Stimulated activated CD8-positive, alpha-beta memory T cell treated with anti-CD3 and anti-CD28 coated beads, Interleukin-12 subunit alpha, Interleukin-12 subunit beta, amount 100 ng/mL, for 24 hours (primary cell): ENCODE data around the gene WNT11.
"Not testable (repeated sequence)": the region's sequence is repeated elsewhere in the genome, so short reads cannot be mapped to it uniquely, and the experiment has no call there.

Experiments used
- DNase-seq: peaks from one replicate; pipeline ENCODE4 v3.0.0-alpha.2; 2020; ENCODE audit errors: extremely low read depth

The WNT11 gene

DNA sequence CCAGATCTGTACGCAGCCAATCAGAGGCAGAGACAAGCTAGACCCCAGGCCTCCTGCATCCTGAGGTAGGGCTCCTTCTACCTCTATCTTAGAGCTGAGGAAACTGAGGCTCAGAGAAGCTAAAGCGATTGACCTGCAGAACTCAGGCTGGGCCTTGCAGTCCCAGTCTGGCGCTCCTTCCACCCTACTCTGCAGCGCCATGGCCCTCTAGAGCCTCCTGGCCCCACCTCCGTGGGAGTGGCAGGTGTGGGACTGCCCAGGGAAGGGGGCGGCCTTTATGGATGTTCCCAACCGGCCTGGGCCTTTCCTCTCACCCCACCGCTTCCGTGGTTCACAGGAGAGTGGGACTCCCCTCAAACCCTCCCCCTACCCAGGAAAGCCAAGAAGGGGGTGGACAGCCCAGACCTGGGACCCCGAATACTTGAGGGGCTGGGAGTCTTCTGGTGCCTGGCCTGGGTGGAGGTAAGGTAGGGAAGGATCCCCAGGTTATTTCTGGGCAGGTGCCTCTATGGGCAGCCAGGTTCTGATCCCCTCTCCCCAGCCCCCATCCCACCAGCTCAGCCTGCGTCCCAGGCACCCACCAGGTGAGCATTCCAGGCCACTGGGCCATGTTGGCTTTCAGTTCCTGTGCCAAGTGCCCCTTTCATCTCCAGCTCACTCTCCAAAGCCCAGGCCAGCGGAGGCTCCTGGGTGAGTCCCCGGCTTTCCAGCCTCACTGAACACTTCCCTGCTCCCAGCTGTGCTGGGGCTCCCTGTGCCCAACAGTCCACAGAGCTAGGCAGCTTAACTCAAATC lies 3.0 kb downstream of the WNT11 start:
- DNase-seq: no peak

DNA sequence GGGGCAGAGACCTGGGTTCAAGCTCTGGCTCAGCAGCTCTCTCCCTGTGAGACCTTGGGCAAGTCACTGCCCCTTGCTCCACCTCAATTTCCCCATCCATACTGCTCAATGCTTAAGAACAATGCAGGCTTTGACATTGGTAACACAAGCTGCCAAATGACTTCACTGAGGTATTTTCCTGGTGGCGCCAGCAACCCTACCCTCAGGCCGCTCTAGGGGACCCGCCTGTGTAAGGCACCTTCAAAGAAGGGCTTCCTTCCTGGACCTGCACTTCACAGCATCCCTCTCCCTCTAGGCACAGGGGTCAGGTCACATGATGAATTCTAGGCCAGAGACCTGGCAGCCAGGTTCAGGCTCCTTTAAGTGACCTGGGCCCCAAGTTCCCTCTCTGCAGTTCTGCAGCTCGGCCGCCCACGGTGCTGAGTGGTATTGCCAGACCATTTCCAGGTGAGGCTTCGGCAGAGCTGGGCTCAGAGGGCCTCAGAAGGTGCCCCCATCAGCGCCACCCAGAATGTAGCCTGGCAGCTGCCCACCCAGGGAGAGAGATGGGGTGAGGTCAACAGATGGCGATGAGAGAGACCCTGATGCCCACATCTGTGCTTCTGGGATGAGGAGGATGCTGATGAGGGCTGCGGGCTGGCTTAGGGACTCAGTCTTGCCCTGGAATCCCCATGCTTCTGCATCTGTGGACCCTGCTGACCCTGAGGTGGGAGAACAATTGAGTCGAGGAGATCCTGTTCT lies 4.5 kb downstream of the WNT11 start:
- no peak for DNase-seq

DNA sequence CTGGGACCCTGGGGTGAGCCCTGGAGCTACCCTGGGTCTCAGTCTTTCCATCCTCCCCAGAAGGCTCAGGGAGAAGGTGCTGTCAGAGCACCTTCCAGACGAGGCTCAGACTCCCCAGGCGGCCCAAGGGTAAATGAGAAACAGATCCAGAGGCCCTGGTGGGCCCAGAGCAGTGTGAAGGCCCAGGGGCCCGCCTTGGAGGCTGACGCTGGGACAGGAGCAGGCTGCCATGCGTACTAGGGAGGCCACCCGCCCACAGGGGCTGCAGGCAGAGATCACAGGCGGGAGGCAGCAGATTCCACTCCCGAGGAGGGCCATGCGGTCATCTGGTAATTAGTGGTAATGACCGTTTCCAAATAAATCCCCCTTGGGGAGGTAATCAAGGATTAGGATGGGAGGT lies 5.2 kb downstream of the WNT11 start:
- no peak for DNase-seq

DNA sequence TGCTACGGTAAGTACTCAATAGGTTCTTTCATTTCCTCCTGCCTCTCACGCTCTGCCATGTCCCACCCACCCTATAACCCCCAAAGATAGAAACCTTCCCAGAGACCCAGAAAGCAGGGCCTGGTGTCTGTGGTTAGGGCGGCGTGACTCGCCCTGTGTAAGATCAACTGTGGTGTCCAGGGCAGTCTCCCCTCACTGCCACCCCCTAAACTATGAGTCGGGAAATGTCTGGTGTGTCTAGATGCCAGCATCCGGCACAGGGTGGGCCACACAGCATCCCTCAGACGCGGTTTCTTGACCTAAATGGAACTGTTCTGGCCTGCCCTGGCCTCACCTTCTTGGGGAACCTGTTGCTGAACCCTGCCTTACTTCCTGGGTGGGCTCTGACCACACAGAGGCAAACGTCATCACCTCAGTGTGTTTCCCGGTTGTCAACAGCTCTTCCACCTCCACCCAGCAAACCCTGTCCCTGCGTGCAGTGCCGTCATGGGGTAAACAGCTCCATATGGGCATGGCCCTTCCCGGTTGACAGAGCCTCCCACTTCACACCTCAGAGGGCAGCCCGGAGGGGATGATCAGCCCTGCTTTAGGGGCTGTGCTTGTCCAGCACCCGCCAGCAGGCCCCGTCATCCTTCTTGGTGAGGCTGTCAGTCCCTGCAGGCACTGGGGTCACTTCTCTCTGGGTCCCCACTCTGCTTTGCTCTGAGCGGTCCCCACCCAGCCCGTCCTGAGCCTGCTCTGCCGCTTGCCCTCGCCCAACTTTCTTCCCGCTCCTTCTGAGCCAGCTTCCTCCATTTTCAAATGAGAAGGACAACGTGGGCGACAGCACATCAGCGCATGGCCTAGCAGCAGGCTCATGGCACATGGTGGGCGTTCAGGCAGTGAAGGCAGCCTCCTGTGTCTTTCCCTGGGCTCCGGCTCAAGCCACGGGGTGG lies 6.0 kb downstream of the WNT11 start:
- DNase-seq: no peak

DNA sequence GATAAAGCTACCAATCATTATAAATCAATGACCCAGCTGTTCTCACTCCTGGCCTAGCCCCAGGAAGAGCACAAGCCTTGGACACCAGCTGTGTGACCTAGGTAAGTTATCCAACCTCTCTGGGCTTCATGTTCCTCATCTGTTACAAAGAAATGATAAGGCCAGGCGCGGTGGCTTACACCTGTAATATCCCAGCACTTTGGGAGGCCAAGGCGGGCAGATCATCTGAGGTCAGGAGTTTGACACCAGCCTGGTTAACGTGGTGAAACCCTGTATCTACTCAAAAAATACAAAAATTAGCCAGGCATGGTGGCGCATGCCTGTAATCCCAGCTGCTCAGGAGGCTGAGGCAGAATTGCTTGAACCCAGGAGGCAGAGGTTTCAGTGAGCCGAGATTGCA lies 7.6 kb downstream of the WNT11 start:
- DNase-seq: not testable (repeated sequence)

DNA sequence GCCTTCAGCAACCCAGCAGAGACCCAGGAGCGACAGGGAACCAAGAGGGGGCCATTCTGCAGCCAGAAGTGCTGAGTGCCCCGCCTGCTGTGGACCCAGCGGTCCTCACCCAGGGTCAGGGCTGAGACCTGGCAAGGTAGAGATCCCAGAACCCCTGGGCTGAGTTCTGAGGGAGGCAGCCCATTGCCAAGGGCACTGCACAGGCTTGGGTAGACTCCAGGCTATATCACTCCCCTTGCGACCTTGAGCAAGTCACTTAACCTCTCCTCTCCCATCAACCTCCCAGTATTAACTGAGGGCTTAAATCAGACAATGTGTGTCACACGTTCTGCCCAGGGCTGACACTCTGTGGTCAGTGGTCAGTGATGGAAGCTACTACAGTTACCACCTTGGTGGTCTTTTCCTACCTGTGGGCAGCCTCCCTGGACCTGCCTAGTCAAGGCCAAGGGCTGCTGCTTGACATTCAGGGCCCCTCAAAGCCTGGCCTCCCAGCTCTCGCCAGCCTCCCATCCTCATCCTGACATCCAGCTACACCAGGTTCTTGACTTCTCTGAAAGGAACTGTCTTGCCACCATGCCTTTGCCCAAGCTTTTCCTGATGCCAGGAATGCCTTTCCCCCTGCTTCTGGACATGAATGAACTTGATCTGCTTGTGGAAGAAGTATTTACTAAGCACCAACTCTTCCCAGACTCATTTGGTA lies 8.2 kb downstream of the WNT11 start:
- DNase-seq: no peak

DNA sequence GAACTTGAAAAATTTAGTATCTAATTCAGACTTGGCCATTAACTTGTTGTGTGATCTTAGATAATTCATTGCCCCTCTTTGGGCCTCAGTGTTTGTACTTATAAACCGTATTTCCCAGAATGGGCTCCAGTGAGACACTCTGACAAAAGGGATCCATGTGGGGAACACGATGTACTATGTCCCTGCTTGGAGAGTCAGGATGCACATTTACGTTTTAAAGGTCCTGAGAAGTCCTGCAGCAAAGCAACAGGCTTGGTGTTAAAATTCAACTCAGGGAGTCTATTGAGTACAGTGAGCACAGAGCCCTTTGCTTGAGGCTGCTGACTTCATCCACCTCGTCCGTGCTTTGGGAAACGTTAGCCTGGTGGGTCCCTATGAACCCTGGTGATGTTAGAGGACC lies 9.0 kb downstream of the WNT11 start:
- DNase-seq: no peak

DNA sequence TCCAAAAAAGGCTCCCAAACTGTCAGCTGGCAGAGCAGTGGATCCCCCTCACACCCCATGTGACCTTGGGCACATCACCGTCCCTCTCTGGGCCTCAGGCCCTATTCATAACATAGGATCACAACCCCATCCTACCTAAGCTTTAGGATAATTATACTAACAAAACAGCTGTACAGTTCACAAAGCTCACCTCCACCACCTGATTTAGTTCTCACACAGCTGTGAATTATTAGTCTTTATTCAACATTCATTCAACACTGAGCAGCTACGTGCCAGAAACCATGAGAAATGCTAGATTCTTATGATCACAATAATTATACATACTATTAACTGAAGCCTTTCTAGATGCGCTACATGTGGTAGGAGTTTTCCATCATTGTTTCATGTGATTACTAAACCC lies 9.5 kb downstream of the WNT11 start:
- no peak for DNase-seq

DNA sequence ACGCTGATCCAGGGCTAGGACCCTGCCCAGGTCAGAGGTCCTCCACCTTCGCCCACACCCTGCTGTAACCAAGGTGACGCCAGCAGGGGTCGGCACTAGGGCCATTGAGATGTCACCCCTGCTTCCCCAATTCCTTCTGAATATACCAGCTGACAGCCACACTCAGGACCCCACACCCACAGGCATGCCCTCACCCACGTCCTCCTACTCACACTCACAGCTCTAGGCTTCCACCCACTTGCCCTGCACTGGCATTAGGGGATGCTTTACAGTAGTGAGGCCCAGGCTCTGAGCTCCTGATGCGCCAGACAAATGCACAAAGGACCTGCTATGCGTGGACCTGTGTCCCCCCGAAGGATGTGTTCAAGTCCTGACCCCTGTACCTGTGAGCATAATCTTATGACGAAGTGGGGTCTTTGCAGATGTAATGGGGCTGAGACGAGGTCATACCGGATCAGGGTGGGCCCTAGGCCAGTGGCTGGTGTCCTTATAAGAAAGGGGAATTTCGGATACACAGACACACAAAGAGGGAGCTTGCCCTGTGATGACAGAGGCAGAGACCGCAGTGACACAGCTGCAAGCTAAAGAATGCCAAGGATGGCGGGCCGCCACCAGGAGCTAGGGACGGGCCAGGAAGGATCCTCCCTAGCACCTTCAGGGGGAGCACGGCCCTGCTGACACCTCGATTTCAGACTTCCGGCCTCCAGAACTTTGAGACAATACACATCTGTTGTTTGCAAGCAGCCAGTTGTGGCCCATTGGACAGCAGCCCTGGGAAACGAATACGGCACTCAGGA lies 11.2 kb downstream of the WNT11 start:
- DNase-seq: no peak

DNA sequence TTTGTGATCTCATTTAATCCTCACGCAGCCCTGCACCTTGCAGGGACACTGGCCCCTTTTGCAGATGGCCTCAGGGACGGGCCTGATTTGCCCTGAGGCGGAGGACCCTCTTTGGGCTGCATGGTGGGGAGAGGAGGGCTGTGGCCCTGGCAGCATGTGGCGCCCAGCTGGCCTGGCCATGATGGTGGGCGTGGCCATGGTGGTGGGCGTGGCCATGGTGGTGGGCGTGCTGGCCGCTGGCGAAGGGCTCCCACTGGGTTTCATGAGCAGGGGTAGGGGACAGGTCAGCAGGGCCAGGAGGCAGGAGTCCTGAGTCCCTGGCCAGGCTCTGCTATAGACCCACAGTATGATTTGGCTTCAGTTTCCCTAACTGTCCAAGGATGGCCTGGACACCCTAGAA lies 13.1 kb downstream of the WNT11 start:
- DNase-seq: no peak

DNA sequence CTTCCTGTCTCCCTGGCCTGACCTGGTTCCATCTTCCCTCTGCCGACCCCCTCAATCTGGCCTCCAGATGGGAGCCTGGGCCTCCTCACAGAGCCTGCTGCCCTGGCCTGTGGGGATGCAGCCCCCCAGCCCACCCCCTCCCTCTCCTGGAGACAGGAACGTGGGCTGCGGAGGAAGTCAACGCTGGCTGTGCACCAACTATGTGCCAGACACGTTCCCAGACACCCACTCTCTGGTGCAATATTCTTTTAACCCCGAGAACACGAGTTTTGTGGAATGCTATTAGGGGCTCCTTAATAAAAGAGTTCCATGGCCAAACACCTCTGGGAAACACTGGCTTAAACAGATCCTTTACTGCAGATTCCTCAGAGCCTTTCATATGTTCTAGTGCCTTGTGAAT lies 15.9 kb downstream of the WNT11 start:
- no peak for DNase-seq

DNA sequence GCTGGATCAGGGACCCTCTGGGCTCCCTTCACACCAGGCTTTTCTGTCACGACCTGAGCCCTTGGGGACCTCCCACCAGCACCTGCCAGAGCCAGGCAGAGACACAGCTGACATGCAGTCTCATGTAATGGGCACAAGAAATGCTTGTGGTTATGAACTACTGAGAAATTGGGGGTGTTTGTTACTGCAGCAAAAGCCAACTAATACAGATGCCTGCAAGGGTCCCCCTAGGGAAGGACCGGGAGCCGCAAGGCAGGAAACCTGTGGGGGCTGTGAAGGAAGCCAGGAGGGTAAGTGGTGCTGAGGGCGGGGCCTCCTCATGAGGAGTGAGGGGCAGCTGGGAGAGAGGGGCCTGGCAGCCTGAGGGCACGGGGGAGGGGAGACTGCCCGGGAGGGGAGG lies 16.6 kb downstream of the WNT11 start:
- DNase-seq: no peak

DNA sequence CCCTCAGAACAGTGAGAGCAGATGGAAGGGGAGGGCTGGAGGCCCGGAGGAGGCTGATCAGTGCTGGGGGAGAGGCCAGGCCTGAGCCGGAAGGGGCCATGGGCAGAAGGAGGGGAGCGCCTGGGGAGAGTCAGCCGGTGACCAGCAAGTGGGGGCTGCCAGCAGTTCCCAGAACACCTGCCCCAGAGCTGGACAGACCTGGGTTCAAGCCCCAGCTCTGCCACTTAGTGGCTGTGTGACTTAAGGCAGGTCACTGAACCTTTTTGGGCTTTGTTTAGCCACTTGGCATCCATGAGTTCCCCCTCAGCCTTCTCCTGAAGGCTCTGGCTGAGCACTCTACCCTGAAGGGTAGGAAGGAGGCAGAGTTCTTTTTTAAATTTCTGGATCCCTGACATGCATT lies 17.4 kb downstream of the WNT11 start:
- no peak for DNase-seq

DNA sequence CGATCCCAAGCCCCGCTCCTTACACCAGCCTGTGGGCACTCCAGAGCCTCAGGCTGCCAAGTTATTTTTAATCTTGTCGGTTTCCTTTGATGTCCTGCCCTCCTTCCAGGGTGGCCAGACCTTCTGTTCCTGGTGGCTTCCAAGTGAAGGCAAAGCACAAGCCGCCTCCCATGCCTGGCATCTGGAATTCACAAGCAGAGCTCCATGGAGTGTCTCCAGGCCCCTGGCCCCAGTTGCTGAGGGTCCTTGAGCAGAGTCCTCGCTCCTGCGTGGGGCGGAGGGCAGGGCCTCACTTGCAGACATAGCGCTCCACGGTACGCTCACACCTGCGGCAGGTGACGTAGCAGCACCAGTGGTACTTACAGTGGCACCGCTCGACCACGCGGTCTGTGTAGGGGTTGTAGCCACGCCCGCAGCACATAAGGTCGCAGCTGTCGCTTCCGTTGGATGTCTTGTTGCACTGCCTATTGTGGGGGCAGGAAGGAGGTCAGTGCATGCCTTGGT lies 19.5 kb downstream of the WNT11 start:
- DNase-seq: no peak

DNA sequence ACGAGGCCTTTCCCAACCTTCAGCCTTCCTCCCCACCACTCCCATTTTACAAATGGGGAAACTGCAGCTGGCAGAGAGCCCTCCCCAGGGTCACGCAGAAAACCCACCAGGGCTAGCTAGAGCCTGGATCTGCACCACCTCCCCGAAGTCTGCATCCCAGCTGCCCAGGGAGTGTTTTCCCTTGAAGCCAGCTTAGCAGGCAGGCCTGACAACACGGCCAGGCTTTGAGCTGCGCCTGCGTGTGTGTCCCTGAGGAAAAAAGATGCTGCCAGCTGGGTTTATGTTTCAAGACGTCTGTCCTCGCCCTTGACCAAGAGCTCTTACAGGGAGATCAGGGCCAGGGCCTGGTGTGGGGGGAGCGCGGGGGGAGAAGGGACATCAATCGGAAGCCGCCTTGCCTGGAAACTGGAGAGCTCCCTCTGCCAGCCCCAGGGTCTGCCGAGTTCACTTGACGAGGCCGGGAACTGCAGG lies 20.3 kb downstream of the WNT11 start:
- DNase-seq: no peak

DNA sequence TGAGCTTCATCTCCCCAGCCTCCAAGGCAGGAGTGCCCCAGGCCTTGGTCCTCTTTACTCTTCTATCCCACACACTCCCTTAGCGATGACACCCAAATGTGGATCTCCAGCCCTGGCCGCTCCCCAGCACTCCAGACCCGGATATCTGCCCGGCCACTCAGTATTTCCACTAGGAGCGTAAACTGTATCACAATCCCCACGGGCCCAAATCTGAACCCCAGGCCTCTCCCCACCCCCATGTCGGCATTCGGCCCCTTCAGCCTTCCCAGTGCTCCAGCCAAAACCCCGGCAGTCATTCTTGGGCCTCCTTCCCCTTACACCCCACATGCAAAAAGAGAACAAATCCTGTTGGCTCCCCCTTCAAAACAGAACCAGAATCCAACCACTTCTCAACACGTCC lies 20.8 kb downstream of the WNT11 start:
- DNase-seq: no peak

DNA sequence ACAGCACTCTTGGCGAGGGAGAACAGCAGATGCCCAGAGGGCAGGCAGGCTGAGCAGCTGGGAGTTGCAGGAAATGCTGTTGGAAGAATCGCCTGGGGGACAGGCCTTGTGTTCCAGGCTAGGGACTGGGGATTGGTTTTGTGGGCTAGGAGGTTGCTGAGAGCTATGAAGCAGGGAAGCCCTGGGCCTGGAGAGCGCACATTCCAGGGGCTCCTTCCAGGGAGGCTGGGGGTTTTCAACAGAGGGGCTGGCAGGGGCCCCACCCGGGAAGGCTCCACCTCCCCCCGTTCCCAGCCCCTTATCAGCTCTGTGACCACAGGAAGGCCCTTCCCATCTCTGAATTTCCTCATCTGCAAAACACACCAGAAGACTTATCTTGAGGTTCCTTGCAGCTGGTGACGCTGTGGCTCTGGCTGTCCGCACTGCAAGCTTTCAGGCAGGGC lies 21.7 kb downstream of the WNT11 start:
- no peak for DNase-seq

DNA sequence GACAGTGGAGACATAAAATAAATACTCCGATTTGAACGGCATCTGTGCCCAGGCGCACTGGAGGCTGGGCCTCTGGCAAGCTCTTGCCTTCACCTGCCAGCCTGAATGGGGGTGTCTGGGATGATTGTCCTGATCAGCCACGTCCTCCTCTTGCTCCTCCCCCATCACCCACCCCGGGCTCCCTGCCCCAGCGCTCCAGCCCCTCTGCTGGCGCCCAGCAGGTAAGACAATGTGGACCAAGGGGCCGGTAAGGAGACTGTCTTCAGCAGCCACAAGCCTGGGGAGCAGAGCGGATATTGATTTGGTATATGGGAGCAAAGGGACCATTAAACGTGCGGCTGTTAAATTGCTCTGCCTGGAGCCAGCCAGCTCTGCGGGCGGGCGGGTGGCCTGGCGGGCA lies 24.9 kb downstream of the WNT11 start:
- no peak for DNase-seq

DNA sequence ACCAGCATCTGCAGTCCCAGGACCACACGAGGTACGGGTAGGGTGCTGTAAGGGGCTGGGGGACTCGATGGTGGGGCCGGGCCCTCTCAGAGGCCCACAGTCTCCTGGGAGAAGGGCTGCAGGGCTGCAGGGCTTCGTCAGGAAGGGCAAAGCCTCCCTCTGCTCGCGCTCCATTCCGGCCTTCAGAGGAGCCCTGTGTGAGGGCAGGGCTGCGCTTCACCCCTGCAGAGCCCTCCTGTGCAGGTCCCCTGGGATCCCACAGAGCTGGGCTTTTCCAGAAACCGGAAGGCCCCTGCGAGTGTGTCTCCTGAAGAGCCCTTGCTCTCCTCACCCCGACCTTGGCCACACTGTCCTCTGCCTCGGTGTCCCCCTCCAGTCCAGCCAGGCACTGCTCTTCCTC lies 27.2 kb downstream of the WNT11 start:
- no peak for DNase-seq

DNA sequence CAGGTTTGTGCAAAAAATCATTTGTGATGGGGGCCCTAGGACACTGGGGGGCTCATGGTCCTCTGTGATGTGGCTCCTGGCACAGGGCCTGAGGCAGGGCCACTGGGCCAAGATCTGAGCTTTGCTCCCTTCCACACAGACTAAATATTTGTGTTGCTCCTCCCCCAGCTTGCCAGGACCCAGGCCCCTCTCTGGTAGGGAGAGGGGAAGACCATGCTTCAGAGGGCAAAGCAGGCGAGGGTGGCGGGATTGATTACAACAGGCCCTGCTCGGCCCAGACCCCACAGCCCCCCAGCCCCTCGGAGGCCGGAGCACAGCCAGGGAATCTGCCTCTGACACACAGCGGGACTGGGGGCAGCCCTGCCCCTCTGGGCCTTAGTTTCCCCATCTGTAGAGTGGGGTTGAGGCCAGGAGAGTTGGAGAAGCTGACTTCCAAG lies 29.0 kb downstream of the WNT11 start:
- DNase-seq: no peak
